WTC11 (cell line): ENCODE measurements around the gene WDR36.

ENCODE experiments used
- ATF1 ChIP-seq: sonication (generic); formaldehyde crosslinking; IDR thresholded peaks from 2 replicates; pipeline ENCODE4 v1.8.1; 2023; ENCODE audit warnings: mild to moderate bottlenecking, moderate library complexity, missing genetic modification reagents
- ATF2 ChIP-seq: sonication (generic); formaldehyde crosslinking; IDR thresholded peaks from 2 replicates; pipeline ENCODE4 v1.8.1; 2022; ENCODE audit warnings: low read depth, missing genetic modification reagents, borderline replicate concordance
- ATF6 ChIP-seq: sonication (generic); formaldehyde crosslinking; IDR thresholded peaks from 2 replicates; pipeline ENCODE4 v1.8.1; 2023; ENCODE audit warnings: mild to moderate bottlenecking, missing genetic modification reagents
- CBFB ChIP-seq: sonication (generic); formaldehyde crosslinking; IDR thresholded peaks from 2 replicates; pipeline ENCODE4 v1.8.1; 2022; ENCODE audit warnings: mild to moderate bottlenecking, low read depth, missing genetic modification reagents
- CTCF ChIP-seq: fragments of 200-600 bp; IDR thresholded peaks from 2 replicates; pipeline ENCODE4 v1.8.0; 2022; ENCODE audit warnings: antibody characterized with exemption
- ESRRA ChIP-seq: sonication (generic); formaldehyde crosslinking; IDR thresholded peaks from 2 replicates; pipeline ENCODE4 v1.8.1; 2022; ENCODE audit warnings: mild to moderate bottlenecking, missing genetic modification reagents, borderline replicate concordance
- ETV6 ChIP-seq: sonication (generic); formaldehyde crosslinking; IDR thresholded peaks from 2 replicates; pipeline ENCODE4 v1.8.1; 2022; ENCODE audit warnings: mild to moderate bottlenecking, missing genetic modification reagents
- GABPB1 ChIP-seq: sonication (generic); formaldehyde crosslinking; IDR thresholded peaks from 2 replicates; pipeline ENCODE4 v1.8.1; 2023; ENCODE audit warnings: mild to moderate bottlenecking, missing genetic modification reagents
- IRF1 ChIP-seq: sonication (generic); formaldehyde crosslinking; IDR thresholded peaks from 2 replicates; pipeline ENCODE4 v1.8.0; 2023; ENCODE audit warnings: missing genetic modification reagents
- IRF2 ChIP-seq: sonication (generic); formaldehyde crosslinking; IDR thresholded peaks from 2 replicates; pipeline ENCODE4 v1.8.0; 2022; ENCODE audit warnings: low read depth, missing genetic modification reagents, borderline replicate concordance
- NFYB ChIP-seq: sonication (generic); formaldehyde crosslinking; conservative IDR thresholded peaks from 2 replicates; pipeline ENCODE4 v1.8.0; 2022; ENCODE audit warnings: low read depth, missing genetic modification reagents
- NR2C2 ChIP-seq: sonication (generic); formaldehyde crosslinking; IDR thresholded peaks from 2 replicates; pipeline ENCODE4 v1.8.0; 2022; ENCODE audit warnings: mild to moderate bottlenecking, missing genetic modification reagents
- TCF7 ChIP-seq: sonication (generic); formaldehyde crosslinking; IDR thresholded peaks from 2 replicates; pipeline ENCODE4 v1.8.0; 2022; ENCODE audit warnings: mild to moderate bottlenecking, low read depth, missing genetic modification reagents, moderate library complexity
- ZNF416 ChIP-seq: fragments of 250-450 bp; sonication (Bioruptor Pico); IDR thresholded peaks from 2 replicates; pipeline ENCODE4 v1.9.0; 2021; ENCODE audit warnings: mild to moderate bottlenecking, inconsistent platforms

GRCh38 chr5:111169269-111169668 lies 77.1 kb downstream of the WDR36 start:
- TF ChIP-seq CBFB (no peak), ATF2 (no peak), CTCF (no peak), GABPB1 (CRISPR knock-in tag) (no peak), TCF7 (CRISPR knock-in tag) (no peak), ATF1 (CRISPR knock-in tag) (no peak), NFYB (CRISPR knock-in tag) (no peak), ZNF416 (CRISPR knock-in tag) (no peak), ATF6 (CRISPR knock-in tag) (no peak), ETV6 (no peak), NR2C2 (CRISPR knock-in tag) (no peak), IRF2 (no peak), ESRRA (CRISPR knock-in tag) (no peak), IRF1 (CRISPR knock-in tag) (no peak)
